NCI-H524 treated with DMSO at 0.1 percent for 48 hours (cell line): ENCODE results near the gene IL31.

Source experiments
- DNase-seq: peaks from one replicate; lab custom pipeline; 2025; lab: John Stamatoyannopoulos, UW

Gene IL31

GRCh38 chr12:122127839-122128238 lies 46.2 kb downstream of the IL31 start:
- DNase-seq = no peak

- DNase-seq = no peak
Measured at GRCh38 chr12:122126713-122127597, 47.1 kb downstream of the IL31 start.

GRCh38 chr12:122126342-122126635 lies 47.7 kb downstream of the IL31 start:
- DNase-seq = no peak

- no peak for DNase-seq
Measured at GRCh38 chr12:122125452-122126341, 48.3 kb downstream of the IL31 start.

- no peak for DNase-seq
Measured at GRCh38 chr12:122124370-122124769, 49.7 kb downstream of the IL31 start.

GRCh38 chr12:122123761-122124145 lies 50.3 kb downstream of the IL31 start:
- no peak for DNase-seq

GRCh38 chr12:122123051-122123760 lies 50.8 kb downstream of the IL31 start:
- DNase-seq = no peak
